Stimulated activated CD8-positive, alpha-beta memory T cell treated with anti-CD3 and anti-CD28 coated beads, Interleukin-12 subunit alpha, Interleukin-12 subunit beta, amount 100 ng/mL, for 4 hours (primary cell): Measurements from ENCODE around the gene ARHGAP15.

ENCODE experiments used
- DNase-seq: peaks from one replicate; pipeline ENCODE4 v3.0.0-alpha.2; 2020; ENCODE audit warnings: low read depth

The ARHGAP15 gene

GRCh38 chr2:143401861-143402260, 272.6 kb downstream of the ARHGAP15 start:
- DNase-seq = no peak

GRCh38 chr2:143402451-143402850, 273.2 kb downstream of the ARHGAP15 start:
- no peak for DNase-seq

GRCh38 chr2:143410082-143410897, 281.1 kb downstream of the ARHGAP15 start:
- DNase-seq = no peak

DNA sequence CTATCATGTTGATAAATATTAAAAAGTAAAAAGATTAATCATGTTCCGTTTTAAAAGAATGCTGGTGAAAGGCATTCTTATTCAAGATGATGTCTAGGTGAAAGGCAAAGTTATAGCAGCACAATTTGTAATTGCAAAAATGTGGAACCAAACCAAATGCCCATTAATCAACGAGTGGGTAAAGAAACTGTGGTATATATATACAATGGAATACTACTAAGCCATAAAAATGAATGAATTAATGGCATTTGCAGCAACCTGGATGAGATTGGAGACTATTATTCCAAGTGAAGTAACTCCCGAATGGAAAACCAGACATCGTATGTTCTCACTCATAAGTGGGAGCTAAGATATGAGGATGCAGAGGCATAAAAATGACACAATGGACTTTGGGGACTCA, 286.4 kb downstream of the ARHGAP15 start:
- no peak for DNase-seq

GRCh38 chr2:143417428-143417827, 288.2 kb downstream of the ARHGAP15 start:
- DNase-seq = no peak

DNA sequence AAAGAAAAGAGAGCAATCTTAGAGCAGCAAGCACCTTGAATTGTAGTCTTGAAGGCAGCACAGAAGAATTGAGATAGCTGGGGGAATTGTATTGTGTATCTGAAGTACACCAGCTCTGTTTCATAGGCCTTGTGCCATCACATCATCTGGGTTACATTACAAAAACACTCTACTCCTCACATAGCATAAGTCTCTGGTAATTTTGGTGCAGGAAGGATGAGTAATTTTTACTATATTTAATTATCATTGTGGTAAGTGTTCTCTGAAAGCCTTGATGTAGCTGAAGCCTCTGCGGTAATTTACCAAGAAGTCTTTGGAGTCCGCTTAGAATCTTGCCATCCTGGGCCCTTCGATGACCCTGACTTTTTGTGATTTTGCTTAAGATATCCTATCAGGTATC, 291.1 kb downstream of the ARHGAP15 start:
- no peak for DNase-seq

GRCh38 chr2:143422681-143423080, 293.5 kb downstream of the ARHGAP15 start:
- DNase-seq = no peak

GRCh38 chr2:143425896-143426295, 296.7 kb downstream of the ARHGAP15 start:
- no peak for DNase-seq

GRCh38 chr2:143426296-143426695, 297.1 kb downstream of the ARHGAP15 start:
- DNase-seq = no peak

GRCh38 chr2:143428700-143429099, 299.5 kb downstream of the ARHGAP15 start:
- DNase-seq = no peak

DNA sequence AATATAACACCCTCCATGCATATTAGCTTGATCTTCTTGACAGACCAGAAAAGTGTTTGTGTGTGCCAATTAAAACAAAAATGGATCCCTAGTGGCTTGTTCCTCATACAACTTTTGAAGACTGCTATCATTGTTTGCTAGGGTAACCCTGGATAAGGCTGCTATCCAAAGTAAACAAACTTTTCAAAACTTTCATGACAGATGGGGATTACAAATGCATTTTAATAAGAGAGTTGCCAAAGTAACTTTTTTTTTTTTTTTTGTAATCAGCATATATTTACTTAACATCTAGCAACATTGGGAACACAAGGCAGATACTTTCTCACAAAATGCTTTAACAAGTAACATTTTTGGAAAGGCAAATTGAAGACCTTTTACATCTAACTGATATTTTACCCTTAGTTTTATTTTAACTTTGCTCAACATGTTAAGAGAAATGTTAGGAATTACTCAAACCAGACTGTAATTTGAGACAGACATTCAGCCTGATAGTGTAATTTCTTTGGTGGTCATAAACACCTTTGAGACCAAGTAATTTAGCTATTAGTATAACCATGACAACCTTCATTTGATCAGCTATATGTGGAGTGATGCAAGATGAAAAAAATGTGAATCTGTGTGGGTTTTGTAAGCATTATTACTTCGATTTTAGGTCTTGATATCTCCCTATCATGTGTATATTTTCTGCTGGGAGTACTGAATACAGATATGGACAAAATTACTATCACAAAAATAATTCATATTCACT, 300.9 kb downstream of the ARHGAP15 start:
- no peak for DNase-seq

DNA sequence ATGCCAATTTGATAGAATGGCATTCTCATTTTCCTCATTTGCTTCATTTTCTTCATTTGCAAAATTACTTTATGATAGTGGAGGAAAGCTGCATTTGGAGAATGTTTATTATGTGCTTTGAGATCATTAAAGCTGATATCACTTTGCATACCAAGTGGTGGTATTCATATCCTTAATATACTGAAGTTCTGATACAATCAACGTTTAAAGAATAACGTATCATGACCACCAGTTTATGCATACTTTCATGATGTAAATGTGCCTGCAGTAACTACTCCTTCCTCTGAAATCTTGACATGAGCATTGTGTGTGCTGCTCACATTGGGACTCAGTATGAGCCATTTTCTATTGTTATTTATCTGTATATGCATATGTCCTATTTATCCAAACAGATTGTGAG, 302.1 kb downstream of the ARHGAP15 start:
- DNase-seq = no peak

GRCh38 chr2:143433251-143433650, 304.0 kb downstream of the ARHGAP15 start:
- no peak for DNase-seq

GRCh38 chr2:143433840-143434239, 304.6 kb downstream of the ARHGAP15 start:
- DNase-seq = no peak

DNA sequence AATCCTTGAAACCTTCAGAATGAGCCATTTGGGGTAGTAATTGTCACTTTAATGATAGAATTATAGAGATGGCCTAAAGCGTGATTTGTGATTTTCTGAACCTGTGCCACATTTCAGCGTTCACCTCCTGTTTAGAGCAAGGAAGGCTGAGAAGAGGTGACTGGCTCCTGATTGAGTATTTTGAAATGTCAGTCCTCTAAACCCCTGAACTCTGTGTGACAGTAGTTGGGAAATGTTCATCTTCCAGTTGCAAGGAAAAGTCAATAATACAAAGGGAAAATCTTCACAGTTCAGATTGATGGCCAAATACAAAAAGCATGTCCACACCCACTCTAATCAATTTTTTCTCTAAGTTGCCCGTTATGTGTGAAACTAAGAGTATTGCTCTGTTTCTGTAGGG, 305.2 kb downstream of the ARHGAP15 start:
- no peak for DNase-seq

DNA sequence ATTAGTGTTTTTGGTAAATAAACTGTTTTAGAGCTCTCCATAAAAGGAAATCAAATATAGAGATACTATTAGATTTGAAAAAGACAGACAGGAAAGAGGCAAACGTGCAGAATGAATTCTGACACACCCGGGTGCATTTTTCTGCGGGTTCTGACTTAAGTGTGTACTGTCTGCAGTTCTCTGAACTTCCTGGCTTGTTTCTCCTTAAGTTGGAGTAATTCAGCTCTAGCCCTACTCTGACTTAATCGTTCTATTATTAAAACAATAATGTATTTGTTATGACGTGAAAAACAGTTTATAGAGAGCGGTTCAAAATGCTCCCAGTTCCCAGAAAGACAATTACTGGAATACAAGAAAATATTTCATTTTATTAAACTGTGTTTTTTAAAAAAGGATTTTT, 305.9 kb downstream of the ARHGAP15 start:
- no peak for DNase-seq

DNA sequence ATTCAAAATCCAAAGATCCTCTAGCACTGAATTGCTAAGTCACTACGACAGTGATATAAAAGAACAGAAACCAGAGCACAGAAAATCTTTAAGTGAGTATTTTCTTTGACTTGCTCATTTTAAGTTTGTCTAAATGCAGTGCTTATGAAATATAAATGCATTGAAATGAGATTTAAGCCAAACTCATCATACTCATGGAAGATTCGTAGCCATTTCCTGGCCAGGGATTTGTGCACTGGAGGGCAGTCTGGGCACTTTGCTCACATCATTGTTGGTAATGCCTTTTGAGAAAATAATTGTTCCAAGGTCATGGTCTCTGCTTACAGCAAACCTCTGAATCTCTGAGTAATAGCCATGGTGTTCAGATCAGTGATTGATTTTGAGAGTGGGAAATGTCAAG, 307.7 kb downstream of the ARHGAP15 start:
- DNase-seq = no peak

GRCh38 chr2:143440411-143441012, 311.3 kb downstream of the ARHGAP15 start:
- no peak for DNase-seq

DNA sequence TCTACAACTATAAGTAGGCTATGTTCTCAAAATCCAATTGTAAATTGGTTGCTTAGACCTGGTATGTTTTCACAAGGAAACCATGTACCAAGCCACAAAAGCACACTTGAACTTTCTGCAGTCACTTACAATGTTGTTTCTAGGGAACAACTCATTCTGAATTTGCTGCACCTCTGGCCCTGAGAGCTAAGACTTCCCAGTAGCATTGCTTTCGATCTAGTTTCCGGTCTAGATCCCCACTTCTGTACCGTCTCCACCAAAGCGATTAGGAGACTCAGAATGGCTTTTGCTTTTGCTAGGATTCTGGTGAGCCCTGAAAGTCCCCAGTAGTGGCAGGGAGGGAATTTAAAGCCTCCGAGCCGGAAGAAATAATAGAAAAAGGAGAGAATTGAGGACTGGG, 313.0 kb downstream of the ARHGAP15 start:
- no peak for DNase-seq

DNA sequence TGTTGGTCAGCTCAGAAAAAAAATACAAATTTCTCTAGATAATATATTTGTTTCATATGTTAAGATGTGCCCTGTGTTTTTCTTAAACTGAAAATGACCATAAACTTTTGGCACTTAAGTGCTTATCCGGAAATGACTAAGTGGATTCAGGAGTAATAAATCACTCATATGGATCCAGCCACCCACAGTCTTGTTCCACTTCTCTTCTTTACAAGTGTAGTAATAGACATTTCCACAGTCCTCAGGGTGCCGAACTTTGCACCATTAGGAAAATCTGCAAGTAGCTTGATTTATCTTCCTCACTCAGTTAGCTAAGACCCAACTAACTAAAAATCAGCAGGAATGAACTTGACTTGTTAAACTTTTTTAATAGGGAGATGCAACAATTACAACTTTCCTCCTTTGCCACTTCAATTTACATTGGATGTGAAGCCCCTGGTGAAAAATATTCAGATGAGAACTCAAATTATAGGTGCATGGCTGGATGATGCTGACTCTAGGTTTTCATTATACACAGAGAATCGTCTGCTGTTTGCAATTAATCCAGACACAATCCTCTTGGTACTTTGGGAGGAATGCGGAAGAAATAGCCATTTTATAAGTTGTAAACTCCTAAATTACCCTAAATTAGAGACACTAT, 322.5 kb downstream of the ARHGAP15 start:
- DNase-seq = no peak

DNA sequence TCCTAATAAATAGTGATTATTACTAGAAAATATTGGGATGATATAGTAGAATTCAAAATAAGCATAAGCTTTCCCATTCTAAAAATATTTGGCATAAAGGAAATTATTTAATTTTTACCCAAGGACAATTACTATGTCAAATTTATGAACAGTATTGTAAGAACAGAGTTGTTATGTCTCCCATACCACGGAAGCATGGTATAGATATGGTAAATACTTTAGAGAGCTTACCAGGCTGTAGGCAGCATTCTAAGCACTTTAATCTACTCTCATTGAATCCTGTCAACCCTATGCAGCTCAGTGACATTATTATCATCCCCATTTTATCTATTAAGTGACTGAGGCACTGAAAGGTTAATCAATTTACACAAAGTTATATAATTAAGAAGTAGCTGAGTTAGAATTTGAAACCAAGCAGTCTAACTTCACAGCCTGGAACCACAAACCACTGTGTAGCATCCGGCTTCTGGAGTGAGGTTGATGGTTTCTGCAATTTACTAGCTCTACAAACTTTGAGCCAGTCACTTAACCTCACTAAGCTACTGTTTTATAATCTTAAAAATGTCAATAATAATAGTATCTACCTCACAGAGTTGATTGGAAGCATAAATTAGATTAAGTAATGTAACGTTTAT, 323.7 kb downstream of the ARHGAP15 start:
- DNase-seq = peak; percentile 17

- DNase-seq = no peak
Measured at GRCh38 chr2:143453981-143454511, 324.8 kb downstream of the ARHGAP15 start.
